H9 (cell line): Measurements from ENCODE around the gene ZNF296. TPM values are rescaled to one million over a fixed set of nuclear protein-coding genes. Genes with fewer than 3 reads are reported as not detected.

Experiments used
- DNase-seq: peaks from one replicate; pipeline ENCODE4 v3.0.0-alpha.2; 2017
- H2AFZ ChIP-seq: one replicate; pipeline ENCODE4 v1.6.1; 2013; ENCODE audit warnings: mild to moderate bottlenecking, low read length, control low read depth, moderate library complexity
- H2AK5ac ChIP-seq: 2 replicates; pipeline ENCODE4 v1.6.1; 2013; ENCODE audit warnings: low read length, control low read depth, mixed read lengths; ENCODE audit not compliant: insufficient read length
- H2BK120ac ChIP-seq: one replicate; pipeline ENCODE4 v1.6.1; 2013; ENCODE audit warnings: low read depth, mild to moderate bottlenecking, low read length, control low read depth, inconsistent platforms; ENCODE audit not compliant: poor library complexity, severe bottlenecking
- H2BK12ac ChIP-seq: 2 replicates; pipeline ENCODE4 v1.6.1; 2013; ENCODE audit warnings: low read length, control low read depth, mixed read lengths, low read depth; ENCODE audit not compliant: insufficient read length
- H2BK15ac ChIP-seq: 2 replicates; pipeline ENCODE4 v1.6.1; 2013; ENCODE audit warnings: low read depth, low read length, control low read depth
- H2BK20ac ChIP-seq: one replicate; pipeline ENCODE4 v1.6.1; 2013; ENCODE audit warnings: low read depth, mild to moderate bottlenecking, low read length, control low read depth, inconsistent platforms; ENCODE audit not compliant: poor library complexity, severe bottlenecking
- H2BK5ac ChIP-seq: 2 replicates; pipeline ENCODE4 v1.6.1; 2013; ENCODE audit warnings: low read length, control low read depth, mixed read lengths; ENCODE audit not compliant: insufficient read length
- H3K14ac ChIP-seq: 2 replicates; pipeline ENCODE4 v1.6.1; 2013; ENCODE audit warnings: low read length, control low read depth; ENCODE audit not compliant: insufficient read depth
- H3K18ac ChIP-seq: 2 replicates; pipeline ENCODE4 v1.6.1; 2013; ENCODE audit warnings: low read depth, mild to moderate bottlenecking, mixed read lengths, low read length, control low read depth; ENCODE audit not compliant: insufficient read length
- H3K23ac ChIP-seq: 2 replicates; pipeline ENCODE4 v1.6.1; 2013; ENCODE audit warnings: low read length, control low read depth, mixed read lengths, low read depth; ENCODE audit not compliant: insufficient read length
- H3K23me2 ChIP-seq: 2 replicates; pipeline ENCODE4 v1.6.1; 2013; ENCODE audit warnings: low read depth, mild to moderate bottlenecking, mixed read lengths, low read length, control low read depth; ENCODE audit not compliant: insufficient read length, poor library complexity, severe bottlenecking
- H3K27ac ChIP-seq: 2 replicates; pipeline ENCODE4 v1.5.1; 2013; ENCODE audit warnings: low read length, control low read depth, mixed read lengths, low read depth; ENCODE audit not compliant: insufficient read length
- H3K27me3 ChIP-seq: 2 replicates; pipeline ENCODE4 v1.6.1; 2013; ENCODE audit warnings: low read length, control low read depth, inconsistent platforms; ENCODE audit not compliant: insufficient read depth
- H3K4ac ChIP-seq: 2 replicates; pipeline ENCODE4 v1.6.1; 2013; ENCODE audit warnings: low read depth, mild to moderate bottlenecking, control low read depth, inconsistent platforms, low read length, moderate library complexity
- H3K4me1 ChIP-seq: 2 replicates; pipeline ENCODE4 v1.6.1; 2013; ENCODE audit warnings: low read length, control low read depth, inconsistent platforms; ENCODE audit not compliant: insufficient read depth
- H3K4me2 ChIP-seq: 2 replicates; pipeline ENCODE4 v1.6.1; 2013; ENCODE audit warnings: low read length, control low read depth, mixed read lengths; ENCODE audit not compliant: insufficient read length, insufficient read depth
- H3K56ac ChIP-seq: 2 replicates; pipeline ENCODE4 v1.6.1; 2013; ENCODE audit warnings: low read depth, mild to moderate bottlenecking, mixed read lengths, low read length, control low read depth; ENCODE audit not compliant: insufficient read length
- H3K79me1 ChIP-seq: 2 replicates; pipeline ENCODE4 v1.6.1; 2013; ENCODE audit warnings: low read depth, mild to moderate bottlenecking, moderate library complexity, low read length, control low read depth, inconsistent platforms; ENCODE audit not compliant: insufficient read depth, poor library complexity, severe bottlenecking
- H3K79me2 ChIP-seq: 2 replicates; pipeline ENCODE4 v1.6.1; 2013; ENCODE audit warnings: low read length, control low read depth, inconsistent platforms; ENCODE audit not compliant: insufficient read depth
- H3K9ac ChIP-seq: 2 replicates; pipeline ENCODE4 v1.6.1; 2013; ENCODE audit warnings: low read length, control low read depth, mixed read lengths; ENCODE audit not compliant: insufficient read length; ENCODE audit errors: extremely low read depth
- H3K9me3 ChIP-seq: one replicate; pipeline ENCODE4 v1.6.1; 2013; ENCODE audit warnings: low read depth, low read length, inconsistent platforms; ENCODE audit not compliant: control insufficient read depth
- H3T11ph ChIP-seq: one replicate; pipeline ENCODE4 v1.6.1; 2013; ENCODE audit warnings: mild to moderate bottlenecking, low read length, control low read depth, inconsistent platforms
- H4K20me1 ChIP-seq: one replicate; pipeline ENCODE4 v1.6.1; 2013; ENCODE audit not compliant: control insufficient read depth, insufficient read length, insufficient read depth
- H4K5ac ChIP-seq: 2 replicates; pipeline ENCODE4 v1.6.1; 2013; ENCODE audit warnings: low read depth, mild to moderate bottlenecking, mixed read lengths, low read length, control low read depth; ENCODE audit not compliant: insufficient read length
- H4K8ac ChIP-seq: replicated peaks from 2 replicates; pipeline ENCODE4 v1.6.1; 2013; ENCODE audit warnings: low read length, control low read depth, mixed read lengths, low read depth; ENCODE audit not compliant: insufficient read length
- H4K91ac ChIP-seq: 2 replicates; pipeline ENCODE4 v1.6.1; 2013; ENCODE audit warnings: low read depth, mild to moderate bottlenecking, moderate library complexity, mixed read lengths, low read length, control low read depth; ENCODE audit not compliant: insufficient read length
- H3K27ac Mint-ChIP-seq, 3 experiments: 2 replicates in 2 of 3; 3 replicates in 1 of 3; pipeline ENCODE4 v1.8.0; 2020 to 2021; ENCODE audit warnings: mixed read lengths in 3 of 3, mild to moderate bottlenecking in 1 of 3, moderate library complexity in 1 of 3
- H3K27me3 Mint-ChIP-seq: 2 replicates; pipeline ENCODE4 v1.8.0; 2021; ENCODE audit warnings: low read depth, mild to moderate bottlenecking, moderate library complexity, mixed read lengths
- H3K36me3 Mint-ChIP-seq, 3 experiments: 2 replicates in 2 of 3; 3 replicates in 1 of 3; pipeline ENCODE4 v1.8.0; 2020 to 2021; ENCODE audit warnings: low read depth in 3 of 3, mixed read lengths in 3 of 3; ENCODE audit not compliant: insufficient read depth in 1 of 3
- H3K4me1 Mint-ChIP-seq, 2 experiments: 2 replicates each; pipeline ENCODE4 v1.8.0; 2020; ENCODE audit warnings: mixed read lengths in 2 of 2
- H3K4me3 Mint-ChIP-seq, 2 experiments: 2 replicates in 1 of 2; 3 replicates in 1 of 2; pipeline ENCODE4 v1.8.0; 2020 to 2021; ENCODE audit warnings: mild to moderate bottlenecking in 2 of 2, mixed read lengths in 2 of 2, moderate library complexity in 1 of 2
- H3K9me3 Mint-ChIP-seq, 2 experiments: 2 replicates in 1 of 2; 3 replicates in 1 of 2; pipeline ENCODE4 v1.8.0; 2020; ENCODE audit warnings: mild to moderate bottlenecking in 2 of 2, mixed read lengths in 2 of 2, moderate library complexity in 1 of 2
- CTCF ChIP-seq: fragments of 200-600 bp; sonication (generic); conservative IDR thresholded peaks from 3 replicates; pipeline ENCODE4 v1.8.0; 2021; ENCODE audit warnings: antibody characterized with exemption, mild to moderate bottlenecking
- WGBS: extraction: QIAGEN DNeasy Blood & Tissue Kit; methylation state at CpG from one replicate; pipeline ENCODE4 v1.1.7; 2013; ENCODE audit warnings: missing lambda C conversion rate, low lambda C conversion rate, mixed read lengths; ENCODE audit not compliant: insufficient read length; ENCODE audit errors: extremely low coverage; 5-methylcytosine and 5-hydroxymethylcytosine counted together
- total RNA-seq: library from RNA; stranded (reverse); gene quantifications from 2 replicates; pipeline ENCODE4 v1.2.1, GENCODE V29; 2021

The ZNF296 gene
- total RNA-seq, 1 experiment from 2014 or later: 14.8 TPM

DNA sequence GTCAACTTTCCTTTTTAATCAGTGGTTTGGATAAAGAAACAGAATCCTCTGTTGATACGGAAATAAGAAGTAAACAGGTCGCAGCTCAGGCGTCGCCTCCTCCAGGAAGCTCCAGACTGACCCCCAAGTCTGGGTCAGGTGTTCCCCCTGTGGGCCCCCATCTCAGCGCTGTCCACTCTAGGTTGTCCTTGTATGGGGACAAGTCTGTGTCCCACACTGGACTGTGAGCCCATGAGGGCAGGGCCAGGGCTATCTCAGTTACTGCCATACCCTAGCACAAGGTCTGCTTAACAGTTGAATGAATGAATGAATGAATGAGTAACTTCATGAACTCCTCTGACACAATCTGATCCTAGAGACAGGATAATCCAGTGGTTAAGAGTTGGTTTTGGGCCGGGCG, 29.9 kb downstream of the ZNF296 start:
- Mint-ChIP-seq H3K4me1 (no peaks in the 10 kb centered on the region; a peak in 2 of 4 replicates), H3K9me3 (no peaks in the 10 kb centered on the region; a peak in 1 of 5 replicates), H3K4me3 (no peak overlapping the region; a peak in 1 of 5 replicates), H3K36me3 (peaks cover 17 to 57% (median 50%) of the 10 kb centered on the region in 3 experiments; a peak in 6 of 7 replicates), H3K27ac (peak overlapping the region in 1 of 3 experiments; percentile 39; a peak in 1 of 7 replicates), H3K27me3 (no peaks in the 10 kb centered on the region)
- H2BK120ac ChIP-seq: no peak overlapping the region
- no peak overlapping the region for H3T11ph ChIP-seq
- no peaks in the 10 kb centered on the region for H3K27me3 ChIP-seq
- no peak overlapping the region for H3K4me2 ChIP-seq
- no peak overlapping the region for H2AFZ ChIP-seq
- no peak overlapping the region for H3K18ac ChIP-seq
- no peak overlapping the region for H3K14ac ChIP-seq
- no CpG with 5 or more reads among the region's 7 CpGs for WGBS
- H2BK12ac ChIP-seq: no peak overlapping the region
- H2BK5ac ChIP-seq: no peak overlapping the region
- H3K27ac ChIP-seq: no peak overlapping the region
- no peak overlapping the region for H4K91ac ChIP-seq
- H4K8ac ChIP-seq: no peak overlapping the region
- H3K23me2 ChIP-seq: no peaks in the 10 kb centered on the region
- no peak overlapping the region for H3K23ac ChIP-seq
- H2BK15ac ChIP-seq: no peak overlapping the region
- TF ChIP-seq CTCF: no peak
- no peaks in the 10 kb centered on the region for H3K79me1 ChIP-seq
- H3K9me3 ChIP-seq: no peaks in the 10 kb centered on the region
- no peak overlapping the region for H2AK5ac ChIP-seq
- no peak overlapping the region for H3K4ac ChIP-seq
- no peak overlapping the region for H3K56ac ChIP-seq
- no peak overlapping the region for H3K9ac ChIP-seq
- peaks cover 5% of the 10 kb centered on the region; the same call in 1 of the 2 replicates for H3K79me2 ChIP-seq
- H2BK20ac ChIP-seq: no peak overlapping the region
- no peaks in the 10 kb centered on the region for H4K20me1 ChIP-seq
- no peak for DNase-seq
- H4K5ac ChIP-seq: no peak overlapping the region
- no peaks in the 10 kb centered on the region for H3K4me1 ChIP-seq
